ENCODE measurements around the gene ULK1. TPM values are rescaled to one million over a fixed set of nuclear protein-coding genes. Genes with fewer than 3 reads are reported as not detected.

Gene ULK1
- total and polyA plus RNA-seq, 2 of the 13 experiments (the other 11 are each of a cell fraction or from before 2014, with no cell fraction given) = 2.8 to 10.1 TPM

DNA sequence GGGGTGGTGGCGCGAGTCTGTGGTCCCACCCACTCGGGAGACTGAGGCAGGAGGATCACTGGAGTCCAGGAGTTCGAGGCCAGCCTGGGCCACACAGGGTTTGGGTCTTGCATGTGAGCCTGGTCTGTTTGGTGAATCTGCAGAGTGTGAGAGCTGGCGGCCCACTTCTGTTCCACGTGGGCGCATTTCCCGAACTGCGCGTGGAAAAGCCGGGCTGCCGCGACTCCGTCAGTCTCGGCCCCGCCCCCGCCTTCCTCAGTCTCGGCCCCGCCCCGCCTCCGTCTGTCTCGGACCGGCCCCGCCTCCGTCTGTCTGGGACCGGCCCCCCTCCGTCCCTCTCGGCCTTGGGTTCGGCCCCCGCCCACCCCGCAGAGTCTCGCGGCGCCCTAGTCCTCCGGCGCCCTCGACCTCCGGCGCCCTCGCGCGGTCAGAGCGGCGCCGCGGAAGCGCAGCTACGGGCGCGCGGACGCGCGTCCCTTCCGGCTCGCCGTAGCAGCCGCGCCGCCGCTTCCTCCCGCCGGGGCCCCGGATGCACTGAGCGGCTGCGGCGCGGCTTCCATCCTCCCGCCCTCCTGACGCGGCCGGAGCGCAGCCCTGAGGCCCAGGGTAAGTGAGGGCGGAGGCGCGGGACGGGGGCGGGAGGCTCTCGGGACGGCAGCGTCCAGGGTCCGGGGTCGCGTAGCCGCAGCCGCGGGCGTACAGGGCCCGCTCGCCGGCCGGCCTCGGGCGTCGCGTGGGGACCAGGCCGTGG, 55.2 kb downstream of the ULK1 start, which contains the start of gene EP400:
EP400 (plus strand) TSS at position 512 of the 751 bp plus-strand sequence. CDS start 10,678 bp downstream, outside the sequence.
- intact Hi-C loops (cut with micrococcal nuclease; ENCODE audit: unreplicated experiment) = no loop called here
- BruUV-seq (replicated peaks) = no TSS peak
- no peak for TF ChIP-seq RBM22 (optimal IDR thresholded peaks at IDR 0.05; ENCODE audit: low read length)
- no peak for TF ChIP-seq CREM (IDR thresholded peaks at IDR 0.05)
- TF ChIP-seq CREM (CRISPR knock-in tag; IDR thresholded peaks at IDR 0.05) = no peak
- TF ChIP-seq, protein P1, sequence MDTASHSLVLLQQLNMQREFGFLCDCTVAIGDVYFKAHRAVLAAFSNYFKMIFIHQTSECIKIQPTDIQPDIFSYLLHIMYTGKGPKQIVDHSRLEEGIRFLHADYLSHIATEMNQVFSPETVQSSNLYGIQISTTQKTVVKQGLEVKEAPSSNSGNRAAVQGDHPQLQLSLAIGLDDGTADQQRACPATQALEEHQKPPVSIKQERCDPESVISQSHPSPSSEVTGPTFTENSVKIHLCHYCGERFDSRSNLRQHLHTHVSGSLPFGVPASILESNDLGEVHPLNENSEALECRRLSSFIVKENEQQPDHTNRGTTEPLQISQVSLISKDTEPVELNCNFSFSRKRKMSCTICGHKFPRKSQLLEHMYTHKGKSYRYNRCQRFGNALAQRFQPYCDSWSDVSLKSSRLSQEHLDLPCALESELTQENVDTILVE (CRISPR knock-in tag; IDR thresholded peaks at IDR 0.05) = peak; percentile 91; the same call in 1 of the 2 replicates
- TF ChIP-seq ATRX (CRISPR knock-in tag; IDR thresholded peaks at IDR 0.05; ENCODE audit: borderline replicate concordance) = no peak
- TF ChIP-seq, protein P2, sequence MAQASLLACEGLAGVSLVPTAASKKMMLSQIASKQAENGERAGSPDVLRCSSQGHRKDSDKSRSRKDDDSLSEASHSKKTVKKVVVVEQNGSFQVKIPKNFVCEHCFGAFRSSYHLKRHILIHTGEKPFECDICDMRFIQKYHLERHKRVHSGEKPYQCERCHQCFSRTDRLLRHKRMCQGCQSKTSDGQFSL (CRISPR knock-in tag; IDR thresholded peaks at IDR 0.05) = no peak
- TF ChIP-seq, protein P3, sequence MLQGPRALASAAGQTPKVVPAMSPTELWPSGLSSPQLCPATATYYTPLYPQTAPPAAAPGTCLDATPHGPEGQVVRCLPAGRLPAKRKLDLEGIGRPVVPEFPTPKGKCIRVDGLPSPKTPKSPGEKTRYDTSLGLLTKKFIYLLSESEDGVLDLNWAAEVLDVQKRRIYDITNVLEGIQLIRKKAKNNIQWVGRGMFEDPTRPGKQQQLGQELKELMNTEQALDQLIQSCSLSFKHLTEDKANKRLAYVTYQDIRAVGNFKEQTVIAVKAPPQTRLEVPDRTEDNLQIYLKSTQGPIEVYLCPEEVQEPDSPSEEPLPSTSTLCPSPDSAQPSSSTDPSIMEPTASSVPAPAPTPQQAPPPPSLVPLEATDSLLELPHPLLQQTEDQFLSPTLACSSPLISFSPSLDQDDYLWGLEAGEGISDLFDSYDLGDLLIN (CRISPR knock-in tag; IDR thresholded peaks at IDR 0.05; ENCODE audit: borderline replicate concordance) = 0 out of 2 replicates have a peak, but pooled peaks have one; percentile 29
- peak; percentile 33; the same call in 1 of the 2 replicates for TF ChIP-seq TMF1 (CRISPR knock-in tag; IDR thresholded peaks at IDR 0.05; ENCODE audit: low read depth)
- no peak for TF ChIP-seq ZBTB42 (CRISPR knock-in tag; IDR thresholded peaks at IDR 0.05)
- peak; percentile 93; the same call in 1 of the 2 replicates for TF ChIP-seq ZIK1 (CRISPR knock-in tag; IDR thresholded peaks at IDR 0.05; ENCODE audit: borderline replicate concordance, low read depth)
- TF ChIP-seq, protein P4, sequence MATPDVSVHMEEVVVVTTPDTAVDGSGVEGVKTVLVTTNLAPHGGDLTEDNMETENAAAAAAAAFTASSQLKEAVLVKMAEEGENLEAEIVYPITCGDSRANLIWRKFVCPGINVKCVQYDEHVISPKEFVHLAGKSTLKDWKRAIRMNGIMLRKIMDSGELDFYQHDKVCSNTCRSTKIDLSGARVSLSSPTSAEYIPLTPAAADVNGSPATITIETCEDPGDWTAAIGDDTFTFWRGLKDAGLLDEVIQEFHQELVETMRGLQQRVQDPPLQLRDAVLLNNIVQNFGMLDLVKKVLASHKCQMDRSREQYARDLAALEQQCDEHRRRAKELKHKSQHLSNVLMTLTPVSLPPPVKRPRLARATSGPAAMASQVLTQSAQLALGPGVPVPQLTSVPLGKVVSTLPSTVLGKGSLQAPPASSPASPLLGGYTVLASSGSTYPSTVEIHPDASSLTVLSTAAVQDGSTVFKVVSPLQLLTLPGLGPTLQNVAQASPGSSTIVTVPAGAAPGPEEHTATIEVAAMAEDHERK (CRISPR knock-in tag; IDR thresholded peaks at IDR 0.05; ENCODE audit: low read depth) = peak; percentile 22; the same call in 1 of the 2 replicates
- TF ChIP-seq, protein P5, sequence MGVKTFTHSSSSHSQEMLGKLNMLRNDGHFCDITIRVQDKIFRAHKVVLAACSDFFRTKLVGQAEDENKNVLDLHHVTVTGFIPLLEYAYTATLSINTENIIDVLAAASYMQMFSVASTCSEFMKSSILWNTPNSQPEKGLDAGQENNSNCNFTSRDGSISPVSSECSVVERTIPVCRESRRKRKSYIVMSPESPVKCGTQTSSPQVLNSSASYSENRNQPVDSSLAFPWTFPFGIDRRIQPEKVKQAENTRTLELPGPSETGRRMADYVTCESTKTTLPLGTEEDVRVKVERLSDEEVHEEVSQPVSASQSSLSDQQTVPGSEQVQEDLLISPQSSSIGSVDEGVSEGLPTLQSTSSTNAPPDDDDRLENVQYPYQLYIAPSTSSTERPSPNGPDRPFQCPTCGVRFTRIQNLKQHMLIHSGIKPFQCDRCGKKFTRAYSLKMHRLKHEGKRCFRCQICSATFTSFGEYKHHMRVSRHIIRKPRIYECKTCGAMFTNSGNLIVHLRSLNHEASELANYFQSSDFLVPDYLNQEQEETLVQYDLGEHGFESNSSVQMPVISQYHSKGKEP (CRISPR knock-in tag; IDR thresholded peaks at IDR 0.05) = no peak
- no peak for TF ChIP-seq ZNF224 (CRISPR knock-in tag; IDR thresholded peaks at IDR 0.05)

More for the DNA sequence above, 55.2 kb downstream of the ULK1 start, which contains the start of gene EP400:
- Histone ChIP-seq H3K4me2 (ENCODE audit: low read depth, low read length) (peak within 1 kb of the TSS; percentile 76), H3K27ac (ENCODE audit: extremely low read length, insufficient read depth, low read length) (peak within 1 kb of the TSS; percentile 81), H2AFZ (ENCODE audit: low read length) (no peak within 1 kb of the TSS), H3K79me2 (ENCODE audit: insufficient read depth, low read length) (peaks cover 33% of the 10 kb centered on the region), H3K9me3 (ENCODE audit: low read length) (no peaks in the 10 kb centered on the region), H3K9ac (ENCODE audit: insufficient read depth, low read depth, low read length) (peak within 1 kb of the TSS; percentile 93), H3K4me3 (replicated peaks in 1 of 3; ENCODE audit: insufficient read depth in 1 of 3, low read depth in 2 of 3, low read length in 3 of 3) (peak within 1 kb of the TSS; percentile 75 to 98 (median 94)), H3K4me1 (ENCODE audit: insufficient read depth, low read length) (peaks cover 28% of the 10 kb centered on the region; the same call in 1 of the 2 replicates), H3K27me3 (ENCODE audit: control insufficient read depth in 1 of 2, insufficient read depth in 2 of 2, low read length in 2 of 2) (no peaks in the 10 kb centered on the region; a peak in 1 of 5 replicates), H4K20me1 (ENCODE audit: insufficient read depth, low read length) (no peaks in the 10 kb centered on the region), H3K36me3 (replicated peaks in 1 of 2; ENCODE audit: control insufficient read depth in 1 of 2, insufficient read depth in 2 of 2, low read length in 2 of 2) (no peaks in the 10 kb centered on the region)
- FAIRE-seq = no peak
- ATAC-seq = peak; percentile 85
- CTCF ChIA-PET (ENCODE audit: low intra/inter-chr PET ratio, low total read pairs) = interaction anchor here (1.1 kb wide), 1 partner anchor 98 kb away, joined by 5 read pairs; no protein-coding TSS in a partner anchor
- in situ Hi-C loops (cut with HindIII; ENCODE audit: extremely low pct_ligation_motif_present, low pct_unique_long_range_greater_than_20kb) = no loop called here
- DNase-seq (ENCODE audit: low spot score) = peak; percentile 74
- POLR2A ChIA-PET = interaction anchor here (1.0 to 1.4 kb wide), 2 partner anchors 10 to 99 kb away, joined by 3 to 4 read pairs; no protein-coding TSS in a partner anchor
- WGBS (ENCODE audit: low lambda C conversion rate) = 1% methylated on average over 25 of the region's 97 CpGs

Data from HepG2 (cell line).